ENCODE results near the gene EIF4E.
"Not testable (repeated sequence)": the region's sequence is repeated elsewhere in the genome, so short reads cannot be mapped to it uniquely, and the experiment has no call there.

EIF4E gene

GRCh38 chr4:98928505-98929340, at the start of gene EIF4E:
TSS of gene EIF4E (minus strand) at chr4:98929133. CDS start at chr4:98929112, 21 bp downstream.
- DNase-seq (ENCODE audit: low read depth, low spot score): peak; percentile 88

- DNase-seq (ENCODE audit: low read depth, low spot score): no peak
Measured at GRCh38 chr4:98977557-98977956, 48.6 kb upstream of the EIF4E start.

- DNase-seq (ENCODE audit: low read depth, low spot score): no peak
Measured at GRCh38 chr4:98976716-98977115, 47.8 kb upstream of the EIF4E start.

GRCh38 chr4:98969878-98970785, 41.2 kb upstream of the EIF4E start:
- DNase-seq (ENCODE audit: low read depth, low spot score): no peak

DNA sequence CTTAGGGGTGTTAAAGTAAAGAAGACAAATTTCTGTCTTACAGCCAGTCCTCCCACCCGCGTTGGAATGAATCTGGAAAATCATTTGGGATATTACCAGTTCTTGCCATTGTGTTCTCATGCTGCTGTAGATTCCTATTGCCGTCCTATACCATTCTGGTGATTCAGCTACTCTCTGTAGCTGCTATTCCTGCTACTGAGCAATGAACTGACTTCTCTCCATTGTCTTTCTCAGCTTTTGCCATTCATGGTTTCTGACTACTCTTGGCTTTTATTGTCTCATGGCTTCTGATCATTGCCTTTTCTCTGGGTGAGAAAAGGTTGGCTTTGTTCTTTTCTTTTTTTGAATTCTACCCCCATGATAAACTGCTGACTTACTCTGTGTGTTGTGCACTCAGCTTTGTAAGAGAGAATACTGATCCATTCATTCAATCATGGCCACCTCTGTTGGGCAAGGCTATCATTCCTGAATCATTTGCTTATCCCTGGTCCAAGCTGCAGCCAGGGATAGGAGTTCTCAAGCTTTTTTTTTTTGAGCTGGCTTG, 38.9 kb upstream of the EIF4E start:
- no peak for DNase-seq (ENCODE audit: low read depth, low spot score)

- DNase-seq (ENCODE audit: low read depth, low spot score): no peak
Measured at GRCh38 chr4:98966926-98967325, 38.0 kb upstream of the EIF4E start.

DNA sequence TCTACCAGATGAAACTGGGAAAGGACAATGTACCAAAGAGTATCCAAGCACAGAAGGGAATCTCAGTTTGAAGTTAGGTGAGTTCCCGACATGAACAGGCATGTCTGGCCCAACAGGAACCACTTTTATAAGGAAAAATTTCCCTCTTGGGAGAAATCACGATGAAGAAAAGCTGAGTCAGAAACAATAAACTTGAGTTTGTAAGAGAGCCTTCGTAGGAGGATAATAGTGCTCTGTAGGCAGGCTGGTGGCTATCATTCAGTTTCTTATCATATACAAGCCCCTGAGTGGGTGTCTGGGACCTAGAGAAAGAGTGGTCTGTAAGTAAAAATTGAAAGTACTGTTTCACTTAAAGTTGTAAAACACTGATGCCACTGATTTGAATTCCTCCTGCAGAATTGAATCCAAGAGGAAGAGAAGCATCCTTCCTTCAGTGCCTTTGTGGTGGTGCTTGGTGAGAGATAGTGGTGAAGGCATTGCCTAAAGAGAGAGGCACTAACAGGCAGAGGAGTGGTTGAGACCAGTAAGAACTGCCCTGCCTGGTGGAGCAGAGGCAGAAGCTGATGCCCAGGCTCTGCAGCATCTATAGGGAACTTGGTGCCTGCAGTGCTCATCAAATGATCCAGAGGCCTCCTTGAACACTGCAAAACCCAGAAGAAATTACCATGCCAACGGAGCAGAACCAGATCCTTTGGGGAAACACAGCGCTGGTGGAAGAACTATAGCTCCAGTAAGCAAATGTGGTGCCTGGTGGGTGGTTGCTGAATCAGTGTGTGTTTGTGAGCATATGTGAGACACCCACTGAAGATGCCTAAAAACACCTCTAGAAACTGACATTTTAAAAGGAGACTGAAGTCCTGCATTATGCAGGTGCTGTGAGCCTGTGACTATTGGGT, 34.9 kb upstream of the EIF4E start:
- no peak for DNase-seq (ENCODE audit: low read depth, low spot score)

DNA sequence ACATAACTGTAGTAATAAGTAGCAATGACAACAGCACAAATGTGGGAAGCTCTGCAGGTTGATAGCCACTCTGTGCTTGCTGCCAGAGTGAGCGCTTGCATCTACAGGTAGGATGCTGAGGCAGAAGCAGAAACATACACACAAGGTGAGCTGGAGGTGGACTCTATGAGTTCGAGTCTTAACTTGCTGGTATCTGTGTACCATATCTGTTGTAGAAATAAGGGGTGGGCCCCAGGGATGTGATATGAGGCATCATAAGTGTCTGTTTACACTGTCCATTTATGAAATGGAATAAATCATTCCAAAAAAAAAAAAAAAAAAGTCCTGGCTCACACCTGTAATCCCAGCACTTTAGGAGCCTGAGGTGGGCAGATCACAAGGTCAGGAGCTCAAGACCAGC, 32.8 kb upstream of the EIF4E start:
- no peak for DNase-seq (ENCODE audit: low read depth, low spot score)

- DNase-seq (ENCODE audit: low read depth, low spot score): no peak
Measured at GRCh38 chr4:98959411-98959810, 30.5 kb upstream of the EIF4E start.

DNA sequence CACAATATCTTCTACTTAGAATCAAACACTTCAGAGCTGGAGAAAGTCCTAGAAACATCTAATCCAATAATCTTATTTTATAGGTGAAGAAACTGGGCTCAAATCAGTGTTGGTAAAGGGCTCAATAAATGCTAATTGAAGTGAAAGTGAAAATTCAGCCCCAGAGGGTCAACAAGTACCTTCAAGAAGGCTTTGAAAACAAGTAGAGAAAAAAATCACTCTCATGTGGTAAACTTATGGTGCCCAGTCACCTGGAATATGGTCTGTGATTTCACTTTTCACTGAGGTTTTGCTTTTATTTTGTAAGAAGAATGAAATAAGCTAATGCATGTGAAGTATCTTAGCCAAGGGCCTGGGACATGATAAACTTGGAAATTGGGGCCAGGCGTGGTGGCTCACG, 29.1 kb upstream of the EIF4E start:
- no peak for DNase-seq (ENCODE audit: low read depth, low spot score)

DNA sequence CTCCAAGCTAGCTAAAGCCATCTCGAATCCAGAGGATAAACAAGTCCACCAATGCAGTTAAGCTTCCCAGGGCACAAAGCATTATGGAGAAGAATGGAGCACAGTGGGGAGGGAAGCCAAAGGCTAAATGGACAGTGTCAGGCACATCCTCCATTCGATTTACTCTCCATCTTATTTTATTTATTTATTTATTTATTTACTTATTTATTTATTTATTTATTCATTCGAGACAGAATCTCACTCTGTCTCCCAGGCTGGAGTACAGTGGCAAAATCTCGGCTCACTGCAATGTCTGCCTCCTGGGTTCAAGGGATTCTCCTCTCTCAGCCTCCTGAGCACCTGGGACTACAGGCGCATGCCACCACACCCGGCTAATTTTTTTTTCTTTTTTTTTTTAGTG, 26.3 kb upstream of the EIF4E start:
- no peak for DNase-seq (ENCODE audit: low read depth, low spot score)

GRCh38 chr4:98951710-98952109, 22.8 kb upstream of the EIF4E start:
- DNase-seq (ENCODE audit: low read depth, low spot score): no peak

DNA sequence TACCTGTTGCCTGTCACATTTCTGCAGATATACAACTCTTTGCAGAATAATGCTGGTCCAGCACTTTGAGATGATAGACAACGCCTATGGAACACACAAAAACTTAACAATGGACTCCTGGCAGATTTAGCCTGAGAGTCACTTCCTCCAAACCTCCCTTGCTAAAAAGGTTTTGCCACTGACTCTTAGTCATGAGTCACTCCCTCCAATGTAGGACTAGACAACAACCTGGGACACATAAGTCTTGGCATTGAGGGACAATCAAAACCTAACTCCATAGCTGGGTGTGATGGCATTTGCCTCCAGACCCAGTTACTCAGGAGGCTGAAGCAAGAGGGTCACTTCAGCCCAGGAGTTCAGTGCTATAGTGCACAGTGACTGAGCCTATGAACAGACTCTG, 22.0 kb upstream of the EIF4E start:
- DNase-seq (ENCODE audit: low read depth, low spot score): no peak

DNA sequence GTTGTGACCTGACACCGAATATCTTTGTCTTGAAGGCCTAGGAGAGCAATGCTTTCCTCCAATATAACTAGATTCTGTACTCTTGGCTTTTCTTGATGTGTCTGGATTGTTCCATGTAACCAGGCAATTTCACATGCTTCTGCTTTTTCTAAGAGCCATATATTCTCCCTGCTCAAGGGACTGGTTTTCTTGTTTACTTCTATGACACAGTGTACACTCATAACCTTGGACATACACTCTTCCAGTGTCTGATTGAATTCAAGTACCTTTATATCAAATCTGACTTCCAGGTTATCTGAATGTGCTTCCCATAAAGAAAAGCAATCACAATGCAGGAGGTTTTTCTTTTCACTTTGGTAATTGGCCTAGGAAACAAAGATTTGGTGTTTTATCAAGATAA, 17.4 kb upstream of the EIF4E start:
- DNase-seq (ENCODE audit: low read depth, low spot score): no peak

GRCh38 chr4:98945297-98945850, 16.4 kb upstream of the EIF4E start:
- DNase-seq (ENCODE audit: low read depth, low spot score): no peak

GRCh38 chr4:98939892-98940298, 11.0 kb upstream of the EIF4E start:
- no peak for DNase-seq (ENCODE audit: low read depth, low spot score)

DNA sequence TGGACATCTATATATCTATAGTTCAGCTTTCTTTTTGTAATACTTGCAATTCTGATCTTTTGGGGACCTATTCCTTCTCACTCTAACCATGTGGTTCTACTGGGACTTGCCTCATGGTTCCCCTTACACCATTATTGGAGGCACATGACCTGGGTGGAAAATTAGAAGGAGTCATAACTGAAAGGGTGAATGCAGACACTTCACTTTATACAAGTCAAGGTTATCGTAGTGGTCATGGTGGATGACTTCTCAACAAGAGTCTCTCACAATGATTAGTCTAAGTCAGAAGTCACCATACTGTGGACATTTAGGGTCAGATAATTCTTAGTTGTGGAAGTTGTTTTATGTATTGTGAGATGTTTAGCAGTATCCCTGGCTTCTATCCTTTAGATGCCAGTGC, 10.5 kb upstream of the EIF4E start:
- DNase-seq (ENCODE audit: low read depth, low spot score): no peak

DNA sequence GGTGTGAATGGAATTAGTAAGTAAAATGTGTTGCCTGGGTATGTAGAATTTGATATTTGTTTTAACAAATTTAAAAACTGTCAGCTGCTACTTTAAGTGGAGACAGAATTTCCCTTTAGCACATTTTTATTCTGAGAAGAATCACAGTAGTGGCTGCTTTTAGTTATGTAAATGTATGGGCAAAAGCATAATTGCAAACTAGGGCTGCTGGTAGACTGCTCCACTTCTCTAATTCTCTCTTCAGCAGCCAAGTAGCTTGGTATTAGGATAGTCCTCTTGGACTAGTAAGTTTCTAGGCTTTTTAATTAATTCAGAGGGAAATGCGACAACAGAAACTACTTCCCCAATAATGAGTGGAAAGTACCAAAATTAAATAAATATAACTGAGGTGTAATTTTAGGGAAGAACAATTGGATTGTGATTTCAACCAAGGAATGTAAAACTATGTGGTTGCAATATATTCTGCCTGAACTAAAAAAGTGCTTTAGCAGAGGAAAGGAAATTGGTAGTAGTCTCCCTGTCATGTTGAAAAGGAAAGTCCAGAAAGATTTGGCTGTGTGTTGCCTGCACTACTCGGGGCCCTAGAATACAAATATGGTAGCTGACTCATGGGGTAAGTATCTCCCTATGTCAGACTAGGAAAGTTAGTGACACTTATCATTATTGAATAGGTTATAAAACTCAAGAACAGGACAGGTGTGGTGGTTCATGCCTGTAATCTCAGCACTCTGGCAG, 9.2 kb upstream of the EIF4E start:
- no peak for DNase-seq (ENCODE audit: low read depth, low spot score)

DNA sequence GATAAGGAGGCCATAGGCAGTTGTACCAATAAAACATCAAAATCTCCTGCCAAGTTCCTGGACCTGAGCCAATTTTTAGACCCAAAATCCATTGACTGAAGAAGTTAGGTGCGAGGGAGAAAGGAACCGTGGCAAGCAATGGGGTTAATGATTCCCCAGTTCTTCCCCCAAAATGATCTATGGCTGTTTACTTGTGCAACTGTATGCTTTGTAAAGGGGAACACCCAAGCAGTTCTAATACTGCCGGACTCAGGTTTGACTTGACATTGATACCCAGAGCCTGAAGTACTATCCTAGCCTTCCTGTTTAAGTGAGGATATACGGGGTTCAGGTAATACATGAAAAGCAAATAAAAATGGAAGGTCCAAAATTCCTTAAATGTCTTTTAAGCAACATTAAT, 6.7 kb upstream of the EIF4E start:
- no peak for DNase-seq (ENCODE audit: low read depth, low spot score)

DNA sequence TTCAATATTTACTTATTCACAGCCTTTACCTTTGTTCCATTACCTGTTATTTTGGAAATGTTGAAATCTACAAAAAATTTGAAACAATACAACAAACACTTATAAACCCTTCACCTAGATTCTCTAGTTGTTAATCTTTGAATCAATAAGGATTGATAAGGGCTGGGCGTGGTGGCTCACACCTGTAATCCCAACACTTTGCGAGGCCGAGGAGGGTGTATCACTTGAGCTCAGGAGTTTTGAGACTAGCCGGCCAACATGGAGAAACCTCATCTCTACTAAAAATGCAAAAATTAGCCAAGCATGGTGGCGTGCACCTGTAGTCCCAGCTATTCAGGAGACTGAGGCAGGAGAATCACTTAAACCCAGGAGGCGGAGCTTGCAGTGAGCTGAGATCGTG, 5.9 kb upstream of the EIF4E start:
- not testable (repeated sequence) for DNase-seq (ENCODE audit: low read depth, low spot score)
